GM10266 (cell line): ENCODE results near the gene SLC6A16.

Experiments used
- DNase-seq: peaks from one replicate; pipeline ENCODE4 v3.0.0; 2012; ENCODE audit errors: extremely low spot score
- TF ChIP-seq, protein P1 (sequence below): IDR thresholded peaks from 2 replicates; pipeline ENCODE4 v1.5.1; 2012; ENCODE audit warnings: mild to moderate bottlenecking, low read depth; ENCODE audit not compliant: control insufficient read depth, insufficient read depth; ENCODE audit errors: missing control alignments

Gene SLC6A16

DNA sequence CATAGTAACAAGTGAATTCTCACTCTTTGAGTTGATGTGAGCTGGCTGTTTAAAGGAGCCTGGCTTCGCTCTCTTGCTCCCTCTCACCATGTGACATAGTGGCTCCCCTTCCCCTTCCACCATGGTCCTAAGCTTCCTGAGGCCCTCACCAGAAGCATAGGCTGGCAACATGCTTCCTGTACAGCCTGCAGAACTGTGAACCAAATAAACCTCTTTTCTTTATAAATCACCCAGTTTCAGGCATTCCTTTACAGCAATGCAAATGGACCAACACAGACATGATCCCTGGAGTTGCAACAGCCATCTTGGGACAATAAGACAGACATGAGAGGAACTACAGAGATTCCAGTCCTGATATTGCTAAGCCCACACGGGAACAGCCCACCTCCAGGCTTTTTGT is 24.6 kb upstream of the SLC6A16 start:
- DNase-seq: no peak
- TF ChIP-seq, protein P1, sequence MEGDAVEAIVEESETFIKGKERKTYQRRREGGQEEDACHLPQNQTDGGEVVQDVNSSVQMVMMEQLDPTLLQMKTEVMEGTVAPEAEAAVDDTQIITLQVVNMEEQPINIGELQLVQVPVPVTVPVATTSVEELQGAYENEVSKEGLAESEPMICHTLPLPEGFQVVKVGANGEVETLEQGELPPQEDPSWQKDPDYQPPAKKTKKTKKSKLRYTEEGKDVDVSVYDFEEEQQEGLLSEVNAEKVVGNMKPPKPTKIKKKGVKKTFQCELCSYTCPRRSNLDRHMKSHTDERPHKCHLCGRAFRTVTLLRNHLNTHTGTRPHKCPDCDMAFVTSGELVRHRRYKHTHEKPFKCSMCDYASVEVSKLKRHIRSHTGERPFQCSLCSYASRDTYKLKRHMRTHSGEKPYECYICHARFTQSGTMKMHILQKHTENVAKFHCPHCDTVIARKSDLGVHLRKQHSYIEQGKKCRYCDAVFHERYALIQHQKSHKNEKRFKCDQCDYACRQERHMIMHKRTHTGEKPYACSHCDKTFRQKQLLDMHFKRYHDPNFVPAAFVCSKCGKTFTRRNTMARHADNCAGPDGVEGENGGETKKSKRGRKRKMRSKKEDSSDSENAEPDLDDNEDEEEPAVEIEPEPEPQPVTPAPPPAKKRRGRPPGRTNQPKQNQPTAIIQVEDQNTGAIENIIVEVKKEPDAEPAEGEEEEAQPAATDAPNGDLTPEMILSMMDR: no peak

DNA sequence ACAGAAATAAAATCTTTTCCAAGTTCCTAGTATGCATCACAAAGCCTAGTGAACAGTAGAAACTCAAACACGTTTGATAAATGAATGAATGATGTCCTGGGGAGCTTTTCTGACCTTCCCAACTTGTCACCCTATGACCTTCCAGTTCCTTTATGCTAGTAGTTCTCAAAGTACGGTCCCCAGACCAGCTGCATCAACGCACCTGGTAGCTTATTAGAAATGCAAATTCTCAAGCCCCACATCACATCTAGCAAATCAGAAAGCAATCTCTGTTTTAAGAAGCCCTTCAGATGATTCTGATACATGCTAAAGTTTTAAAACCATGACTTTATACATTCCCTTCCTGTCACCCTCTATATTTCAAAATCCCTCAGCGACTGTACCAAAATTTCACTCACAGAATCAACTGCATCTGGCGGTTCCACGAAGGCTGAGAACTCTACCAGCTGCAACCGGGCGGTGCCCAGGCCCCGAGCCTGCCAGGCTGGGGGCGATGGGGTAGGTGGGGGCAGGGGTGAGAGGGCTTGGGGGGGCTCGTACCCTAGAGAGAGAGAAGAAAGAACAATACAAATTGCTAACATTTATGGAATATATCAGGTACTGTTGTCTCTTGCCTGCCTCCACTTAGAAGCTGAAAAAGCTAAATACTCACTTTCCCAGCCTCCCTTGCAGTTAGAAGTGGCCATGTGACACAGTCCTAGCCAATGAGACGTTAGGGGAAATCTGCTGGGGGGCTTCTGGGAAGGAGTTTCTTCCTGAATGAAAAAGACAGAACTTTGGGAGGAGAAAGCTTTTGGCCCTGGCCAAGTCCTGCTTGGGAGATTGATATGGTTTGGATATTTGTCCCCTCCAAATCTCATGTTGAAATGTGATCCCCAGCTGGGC is 23.6 kb upstream of the SLC6A16 start:
- TF ChIP-seq, protein P1: no peak
- DNase-seq: no peak

DNA sequence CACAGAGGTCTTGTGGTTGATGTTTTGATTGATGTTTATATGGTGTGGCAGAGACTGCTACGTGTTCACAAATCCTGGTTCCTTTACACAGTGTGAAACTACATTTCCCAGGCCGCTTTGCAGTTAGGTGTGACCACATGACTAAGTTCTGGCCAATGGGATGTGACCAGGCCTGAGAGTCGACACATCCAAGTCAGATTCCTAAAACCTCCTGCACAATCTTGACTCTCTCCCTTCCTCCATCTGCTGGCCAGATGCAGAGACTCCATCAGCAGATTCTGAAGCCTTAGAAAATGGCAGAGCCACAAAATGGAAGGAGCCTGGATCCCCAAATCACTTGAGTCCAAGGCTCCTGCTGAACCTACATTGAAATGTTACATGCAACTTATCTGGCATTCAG is 22.8 kb upstream of the SLC6A16 start:
- TF ChIP-seq, protein P1: no peak
- DNase-seq: no peak

DNA sequence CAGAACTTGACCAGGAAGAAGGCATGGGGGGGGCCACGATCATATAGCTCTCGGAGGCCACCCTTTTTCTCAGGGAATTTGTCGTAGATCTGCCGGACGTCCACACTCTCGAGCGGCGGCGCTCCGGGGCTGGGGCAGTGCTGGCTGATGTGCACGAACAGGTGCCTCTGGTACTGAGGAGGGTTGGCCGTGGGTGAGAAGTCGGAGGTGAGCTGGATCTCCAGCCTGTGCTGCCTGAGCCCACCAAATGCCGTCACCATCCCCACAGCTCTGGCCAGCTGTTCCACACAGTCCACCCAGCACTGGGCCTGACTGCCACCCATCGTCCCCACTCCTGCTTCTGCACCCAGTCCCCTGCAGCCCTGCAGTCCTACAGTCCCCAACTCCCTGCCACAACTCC is 22.2 kb upstream of the SLC6A16 start:
- DNase-seq: no peak
- TF ChIP-seq, protein P1: no peak

DNA sequence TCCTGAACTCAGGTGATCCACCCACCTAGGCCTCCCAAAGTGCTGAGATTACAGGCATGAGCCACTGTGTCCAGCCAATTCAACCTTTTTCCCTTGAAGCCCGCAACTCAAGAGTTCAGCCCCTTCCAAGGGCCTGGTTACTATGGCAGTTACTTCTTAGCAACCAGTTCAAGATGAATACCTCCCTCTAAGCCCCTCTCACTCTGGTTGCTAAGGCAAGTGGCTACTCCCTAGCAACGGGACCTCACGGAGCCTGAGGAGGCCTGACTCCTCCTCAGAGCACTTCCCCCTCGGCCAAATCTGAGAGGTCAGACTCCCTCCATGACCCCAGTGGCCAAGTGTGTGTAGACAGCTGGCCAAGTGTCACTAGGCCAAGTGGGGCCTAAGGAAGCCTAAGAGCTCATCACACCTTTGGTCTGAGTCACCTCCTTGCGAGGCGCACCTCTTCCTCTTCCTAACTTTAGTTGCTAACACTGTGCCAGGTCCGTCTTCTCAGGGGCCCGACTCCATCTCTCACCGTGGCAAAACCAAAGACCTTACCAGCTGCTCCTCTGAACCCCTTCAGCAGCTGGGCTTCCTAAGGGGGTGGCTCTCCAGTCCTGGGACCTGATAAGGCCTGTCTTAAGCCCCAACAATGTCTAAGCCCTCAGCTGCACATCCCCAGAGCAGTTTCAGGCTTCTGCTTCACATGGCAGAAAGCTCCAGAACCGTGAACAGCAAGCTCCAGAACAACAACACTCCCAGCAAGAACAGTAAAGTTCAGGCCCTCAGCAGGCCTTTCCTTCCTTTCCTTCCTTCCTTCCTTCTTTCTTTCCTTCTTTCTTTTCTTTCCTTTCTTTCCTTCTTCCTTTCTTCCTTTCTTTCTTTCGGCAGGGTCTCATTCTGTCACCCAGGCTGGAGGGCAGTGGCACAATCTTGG is 19.8 kb upstream of the SLC6A16 start:
- no peak for DNase-seq
- TF ChIP-seq, protein P1: no peak

DNA sequence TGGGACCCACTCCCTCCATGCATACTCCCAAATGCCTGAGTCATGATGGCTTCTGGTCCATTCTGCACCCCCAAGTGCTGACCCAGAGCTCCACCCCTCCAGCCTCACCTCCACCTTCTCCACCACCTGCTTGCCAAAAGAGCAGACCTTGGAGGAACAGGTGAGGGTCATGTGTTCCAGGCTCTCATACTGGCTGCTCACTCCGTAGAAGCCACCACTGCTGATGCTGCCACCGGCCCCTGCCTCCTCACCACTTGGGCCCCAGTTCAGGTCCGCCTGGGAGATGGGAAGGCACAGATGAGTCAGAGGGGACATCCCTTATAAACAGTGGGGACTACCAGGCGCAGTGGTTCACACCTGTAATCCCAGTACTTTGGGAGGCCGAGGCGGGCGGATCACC is 18.1 kb upstream of the SLC6A16 start:
- DNase-seq: no peak
- TF ChIP-seq, protein P1: no peak
